COLO829 (cell line): ENCODE results near the gene SDK2.
"Not testable (repeated sequence)": the region's sequence is repeated elsewhere in the genome, so short reads cannot be mapped to it uniquely, and the experiment has no call there.

Experiments used
- DNase-seq: peaks from one replicate; pipeline ENCODE4 v3.0.0; 2012; ENCODE audit warnings: low spot score

SDK2 gene

DNA sequence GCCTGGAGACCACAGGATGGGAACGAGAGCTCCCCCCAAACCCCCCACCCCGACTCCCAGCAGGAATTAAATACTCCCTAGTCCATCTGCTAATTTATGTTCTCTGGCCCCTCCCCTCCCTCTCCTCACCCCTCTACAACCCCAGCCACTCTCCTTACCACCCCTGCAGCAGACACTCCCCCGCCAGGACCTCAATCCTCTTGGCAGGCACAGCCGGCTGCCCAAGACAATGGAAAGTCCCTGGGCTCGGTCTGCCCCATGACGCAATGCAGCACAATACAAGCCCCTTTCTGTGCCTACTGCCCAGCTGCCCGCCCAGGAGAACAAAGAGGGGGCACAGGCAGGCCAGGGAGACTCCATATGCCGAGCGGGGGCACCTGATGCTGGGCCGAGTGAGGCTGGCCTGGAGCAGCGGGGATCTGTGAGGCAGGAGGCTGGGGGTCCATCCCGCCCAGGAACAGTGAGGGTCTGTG is 302.2 kb downstream of the SDK2 start:
- peak; percentile 62 for DNase-seq

DNA sequence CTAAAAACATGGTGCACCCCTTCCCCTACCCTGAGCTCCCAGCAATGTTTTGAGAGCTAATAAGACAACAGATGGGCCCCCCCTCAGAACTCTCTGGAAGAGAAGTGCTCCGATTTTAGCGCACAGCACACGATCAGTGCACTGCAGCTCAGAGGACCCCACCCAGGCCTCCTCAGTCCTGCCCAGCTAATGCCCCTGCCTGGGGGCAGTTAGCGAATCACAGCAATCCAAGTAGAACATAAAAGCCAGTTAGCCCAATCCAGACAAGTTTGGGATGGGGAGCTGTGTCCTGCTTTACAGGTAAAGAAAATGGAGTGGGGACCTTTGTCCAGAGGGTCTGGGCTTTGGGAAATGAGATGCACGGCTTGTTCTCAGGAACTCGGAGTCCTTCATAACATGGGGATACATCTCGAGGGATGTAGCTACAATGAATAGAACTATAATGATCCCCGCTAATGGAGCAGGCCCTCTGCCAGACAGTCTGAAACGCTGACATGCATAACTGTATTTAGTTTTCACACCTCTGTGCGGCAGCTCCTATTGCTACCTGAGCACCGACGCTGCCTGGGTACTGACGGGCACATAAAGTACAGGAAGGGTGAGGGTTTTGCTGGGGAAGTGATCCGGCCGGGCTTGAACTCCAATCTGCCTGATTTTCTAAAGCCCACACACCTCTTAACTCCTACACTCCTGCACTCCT is 302.7 kb downstream of the SDK2 start:
- DNase-seq = no peak

DNA sequence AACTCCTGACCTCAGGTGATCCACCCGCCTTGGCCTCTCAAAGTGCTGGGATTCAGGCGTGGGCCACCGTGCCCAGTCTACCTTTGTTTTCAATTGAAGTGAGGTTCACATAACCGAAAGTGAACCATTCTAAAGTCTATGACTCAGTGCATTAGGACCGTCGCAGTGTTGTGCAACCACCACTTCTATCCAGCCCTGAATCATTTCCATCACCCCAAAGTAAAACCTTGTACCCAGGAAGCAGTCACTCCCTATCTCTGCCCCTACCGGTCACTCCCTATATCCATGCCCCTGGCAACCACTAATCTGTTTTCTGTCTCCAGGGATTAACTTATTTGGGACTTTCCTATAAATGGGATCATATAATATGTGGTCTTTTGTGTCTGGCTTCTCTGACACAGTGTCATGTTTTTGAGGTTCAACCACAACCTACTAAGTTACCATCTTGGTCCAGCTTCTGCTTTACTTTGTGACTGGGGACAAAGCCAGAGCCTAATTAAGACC is 304.1 kb downstream of the SDK2 start:
- DNase-seq = no peak

DNA sequence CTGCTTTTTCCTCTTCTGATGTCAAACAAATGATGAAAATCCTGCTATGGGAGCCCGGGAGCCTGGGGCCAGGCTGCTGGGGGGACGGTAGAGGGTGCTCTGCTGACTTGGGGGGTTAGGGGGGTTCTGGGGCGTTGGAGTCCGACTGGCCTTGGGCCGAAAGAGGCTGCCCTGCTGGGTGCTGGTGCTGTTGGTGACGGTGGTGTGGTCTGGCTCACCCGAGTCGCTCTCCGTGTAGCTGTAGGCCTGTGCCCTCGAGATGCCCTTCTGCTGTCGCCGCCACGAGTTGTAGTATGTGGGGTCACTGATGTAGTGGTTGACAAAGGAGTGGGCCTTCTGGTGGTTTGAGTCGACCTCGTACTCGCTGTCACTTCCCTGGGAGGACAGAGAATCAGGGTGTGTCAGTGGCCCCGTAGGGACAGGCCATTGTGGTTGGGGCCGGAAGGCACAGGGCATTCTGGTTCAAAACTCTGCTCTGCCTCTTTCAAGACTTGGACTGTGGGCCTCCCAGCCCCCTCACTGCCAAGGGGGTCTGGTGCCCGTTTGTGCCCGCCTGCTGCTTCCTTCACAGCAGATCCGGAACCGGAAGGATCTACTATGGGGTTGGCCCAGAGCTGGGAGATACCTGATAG is 305.6 kb downstream of the SDK2 start:
- DNase-seq = no peak

DNA sequence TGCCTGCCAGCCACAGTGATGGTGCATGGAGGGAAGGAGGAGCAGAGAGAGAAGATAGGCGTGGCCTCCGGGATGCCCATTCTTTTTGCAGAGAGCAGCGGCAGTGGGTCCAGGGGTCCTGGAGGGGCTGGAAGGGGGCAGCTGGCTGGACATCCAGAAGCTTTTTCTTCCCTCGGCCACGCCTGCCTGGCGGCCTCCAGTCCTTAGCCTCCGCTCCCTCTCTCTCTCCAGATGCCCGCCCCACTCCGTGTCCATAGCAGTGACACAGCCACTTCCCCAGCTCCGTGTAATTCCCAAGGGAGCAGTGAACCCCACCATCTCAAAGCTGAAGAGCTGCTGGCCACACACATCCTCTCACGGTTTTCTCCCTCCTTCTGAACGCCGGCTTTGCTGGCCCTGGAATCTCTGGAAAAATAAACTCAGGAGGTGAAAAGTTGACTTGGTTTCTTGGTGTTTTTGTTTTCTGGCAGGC is 306.2 kb downstream of the SDK2 start:
- no peak for DNase-seq

DNA sequence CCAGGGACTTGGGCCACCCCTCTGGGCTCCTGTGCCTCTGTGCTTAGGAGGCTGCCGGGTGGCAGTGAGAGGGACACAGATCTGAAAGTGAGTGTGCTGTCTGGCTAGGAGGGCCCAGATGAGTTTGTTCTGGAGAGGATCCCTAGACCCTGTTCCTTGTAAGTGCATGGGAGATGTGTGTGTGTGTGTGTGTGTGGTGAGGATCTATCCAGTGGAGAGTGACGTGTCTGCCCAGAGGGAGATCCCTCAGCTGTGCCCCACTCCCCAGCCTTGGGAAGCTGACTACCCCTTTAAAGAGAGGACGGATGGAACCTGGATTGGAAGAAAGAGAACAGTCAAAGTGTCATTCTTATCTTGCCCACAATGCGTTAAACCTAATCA is 306.9 kb downstream of the SDK2 start:
- DNase-seq = no peak

DNA sequence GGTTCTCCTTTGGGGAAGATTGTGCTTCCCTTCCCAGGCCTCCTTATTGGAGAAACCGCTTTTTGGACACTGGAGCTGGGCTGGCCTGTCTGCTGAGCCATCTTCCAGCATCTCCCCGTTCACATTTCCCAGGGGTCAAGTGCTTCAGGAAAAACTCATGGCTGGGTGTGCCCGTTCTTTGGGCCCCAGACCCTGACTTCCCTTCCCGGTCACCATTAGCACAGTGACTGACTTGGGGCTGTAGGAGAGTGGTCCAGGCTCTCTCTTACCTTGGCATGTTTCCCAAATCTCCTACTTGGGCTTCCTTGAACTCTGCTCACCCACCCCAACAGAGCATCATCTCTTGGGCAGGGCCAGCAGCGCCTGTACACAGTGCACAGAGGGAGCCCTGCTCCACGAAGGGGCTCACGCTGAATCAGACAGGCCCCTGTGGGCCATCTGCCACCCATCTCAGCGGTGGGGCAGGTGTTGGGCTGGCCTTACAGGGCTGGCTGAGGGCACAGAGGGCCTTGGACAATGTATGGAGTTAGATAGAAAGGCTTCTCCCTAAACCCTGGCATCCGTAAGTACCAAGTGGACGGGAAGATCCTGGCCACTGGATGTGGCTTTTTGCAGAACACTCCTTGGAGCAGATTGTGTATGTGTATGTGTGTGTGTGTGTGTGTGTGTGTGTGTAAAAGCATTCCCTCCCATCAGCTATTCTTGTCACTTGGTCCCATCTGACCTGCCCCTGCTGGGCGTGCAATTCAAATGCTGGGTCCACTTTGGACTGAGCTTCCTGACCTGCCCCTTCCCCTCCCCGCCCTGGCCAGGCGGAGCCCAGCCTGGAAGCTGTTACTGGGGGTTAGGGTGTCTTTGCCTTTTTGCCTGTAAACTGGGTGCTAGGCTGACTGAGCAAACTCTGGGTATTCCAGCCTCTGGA is 307.6 kb downstream of the SDK2 start:
- DNase-seq = no peak

DNA sequence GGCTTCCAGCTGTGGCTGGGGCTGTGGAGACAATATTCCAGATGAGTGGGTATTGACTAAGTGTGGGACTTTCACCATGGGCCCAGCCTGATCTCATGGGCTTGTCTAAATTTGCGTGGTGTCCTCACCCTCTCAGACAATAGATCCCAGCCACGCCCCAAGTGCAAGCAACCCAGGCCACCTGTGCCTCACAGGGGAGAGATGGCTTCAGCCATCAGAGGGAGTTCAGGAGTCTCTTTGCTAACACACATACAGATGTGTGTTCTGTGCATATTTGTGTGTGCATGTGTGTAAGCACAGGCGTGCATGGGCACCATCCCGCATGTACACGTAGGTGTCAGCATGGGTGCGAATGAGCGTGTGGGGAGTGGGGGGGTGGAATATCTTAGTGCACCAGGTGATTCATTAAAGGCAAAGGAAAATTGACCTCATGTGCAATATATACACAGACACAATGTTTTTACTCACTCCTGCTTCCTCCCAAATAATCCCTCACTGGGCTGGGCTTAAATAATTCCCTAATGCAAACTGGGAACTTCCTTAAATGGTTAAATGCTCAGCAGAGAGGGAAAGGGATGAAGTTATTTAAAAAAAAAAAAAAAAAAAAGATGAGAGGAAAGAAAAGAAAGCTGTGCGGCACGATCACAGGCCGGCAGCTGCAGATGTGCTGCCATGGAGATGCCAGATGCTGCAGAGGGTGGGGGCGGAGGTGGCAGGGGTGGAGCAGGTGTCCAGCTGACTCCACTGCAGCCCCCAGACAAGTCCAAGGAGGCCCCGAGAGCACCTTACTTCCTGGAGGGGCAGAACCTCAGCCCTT is 308.4 kb downstream of the SDK2 start:
- DNase-seq = no peak

DNA sequence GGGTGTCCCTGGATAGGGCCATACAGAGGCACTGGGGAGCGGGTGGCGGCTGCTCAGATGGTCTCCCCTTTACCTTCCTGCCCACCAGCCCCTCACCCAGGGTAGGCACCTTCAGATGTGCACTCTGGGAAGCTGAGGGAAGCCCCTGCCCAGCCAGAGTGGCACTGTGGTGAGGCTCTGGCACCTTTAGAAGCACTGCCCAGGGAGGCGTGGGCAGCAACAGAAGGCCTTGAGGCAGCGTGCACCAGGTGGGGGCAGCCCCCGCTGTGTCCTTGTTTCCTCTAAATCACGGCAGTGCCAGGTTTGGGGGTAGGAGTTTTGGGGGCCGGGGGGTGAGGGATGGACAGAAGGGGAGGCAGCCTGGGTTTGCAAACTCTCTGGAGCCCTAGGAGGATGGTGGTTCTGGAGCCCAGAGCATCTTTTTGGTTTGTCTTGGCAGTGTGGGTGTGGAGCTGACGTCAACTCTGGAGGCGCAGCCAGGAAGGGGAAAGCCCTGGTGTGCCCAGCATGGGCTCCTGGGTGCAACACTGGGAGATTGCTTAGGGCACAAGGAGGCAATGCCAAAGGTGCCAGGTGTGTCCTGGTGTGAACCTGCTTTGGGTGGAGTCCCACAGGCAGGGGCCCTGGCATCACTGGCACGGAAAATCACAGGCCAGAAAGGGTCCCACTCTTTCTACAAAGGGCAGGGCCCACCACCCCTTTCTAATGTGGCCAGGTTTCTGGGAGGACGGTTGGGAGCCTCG is 309.3 kb downstream of the SDK2 start:
- DNase-seq = no peak

DNA sequence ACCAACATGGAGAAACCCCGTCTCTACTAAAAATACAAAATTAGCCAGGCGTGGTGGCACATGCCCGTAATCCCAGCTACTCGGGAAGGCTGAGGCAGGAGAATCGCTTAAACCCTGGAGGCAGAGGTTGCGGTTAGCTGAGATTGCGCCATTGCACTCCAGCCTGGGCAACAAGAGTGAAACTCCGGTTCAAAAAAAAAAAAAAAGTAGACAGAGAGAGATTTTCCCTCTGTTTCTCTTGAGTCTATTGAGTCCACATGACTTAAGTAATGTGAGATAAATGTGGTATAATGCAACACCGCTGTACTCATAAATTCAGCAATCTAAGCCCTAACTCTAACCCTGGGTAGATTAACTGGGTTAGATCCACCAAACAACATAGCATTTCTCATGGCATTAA is 310.8 kb downstream of the SDK2 start:
- DNase-seq = not testable (repeated sequence)

DNA sequence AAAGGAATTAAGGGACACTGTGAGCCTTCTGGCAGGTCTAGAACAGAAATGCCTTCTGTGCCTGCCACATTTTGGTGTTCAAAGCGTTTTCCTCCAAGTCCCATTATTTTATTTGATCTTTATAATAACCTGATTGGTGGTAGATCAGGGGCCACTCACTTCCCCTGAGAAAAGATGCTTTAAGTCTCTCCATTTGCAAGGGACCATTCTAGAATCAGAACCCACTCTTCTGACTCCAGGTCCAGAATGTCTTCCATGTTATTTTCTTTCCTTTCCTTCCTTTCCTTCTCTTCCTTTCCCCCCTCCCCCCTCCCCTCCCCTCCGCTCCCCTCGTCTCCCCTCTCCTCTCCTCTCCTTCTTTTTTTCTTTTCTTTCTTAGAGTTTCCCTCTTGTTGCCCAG is 313.2 kb downstream of the SDK2 start:
- no peak for DNase-seq

DNA sequence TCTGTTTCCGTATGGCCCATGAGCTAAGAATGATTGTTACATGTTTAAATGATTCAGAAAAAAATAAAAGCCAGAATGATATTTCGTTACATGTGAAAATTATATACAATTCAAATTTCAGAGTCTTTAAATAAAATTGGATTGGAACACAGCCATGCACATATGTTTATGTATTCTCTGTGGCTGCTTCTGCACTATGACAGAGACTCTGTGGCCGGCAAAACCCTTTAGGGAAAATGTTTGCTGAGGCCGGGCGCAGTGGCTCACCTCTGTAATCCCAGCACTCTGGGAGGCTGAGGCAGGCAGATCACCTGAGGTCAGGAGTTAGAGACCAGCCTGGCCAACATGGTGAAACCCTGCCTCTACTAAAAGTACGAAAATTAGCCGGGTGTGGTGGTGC is 316.6 kb downstream of the SDK2 start:
- no peak for DNase-seq

DNA sequence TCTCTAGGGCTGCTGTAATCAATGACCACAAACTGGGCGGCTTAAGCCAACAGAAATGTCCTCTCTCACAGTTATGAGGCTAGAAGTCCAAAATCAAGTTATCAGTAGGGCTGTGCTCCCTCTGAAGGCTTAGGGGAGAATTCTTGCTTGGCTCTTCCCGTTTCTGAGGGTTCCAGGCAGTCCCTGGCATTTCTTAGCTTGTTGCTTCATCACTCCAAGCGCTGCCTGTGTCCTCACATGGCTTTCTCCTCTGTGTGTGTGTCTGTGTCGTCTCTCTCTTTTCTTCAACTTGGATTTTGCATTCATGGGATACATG is 318.8 kb downstream of the SDK2 start:
- no peak for DNase-seq

DNA sequence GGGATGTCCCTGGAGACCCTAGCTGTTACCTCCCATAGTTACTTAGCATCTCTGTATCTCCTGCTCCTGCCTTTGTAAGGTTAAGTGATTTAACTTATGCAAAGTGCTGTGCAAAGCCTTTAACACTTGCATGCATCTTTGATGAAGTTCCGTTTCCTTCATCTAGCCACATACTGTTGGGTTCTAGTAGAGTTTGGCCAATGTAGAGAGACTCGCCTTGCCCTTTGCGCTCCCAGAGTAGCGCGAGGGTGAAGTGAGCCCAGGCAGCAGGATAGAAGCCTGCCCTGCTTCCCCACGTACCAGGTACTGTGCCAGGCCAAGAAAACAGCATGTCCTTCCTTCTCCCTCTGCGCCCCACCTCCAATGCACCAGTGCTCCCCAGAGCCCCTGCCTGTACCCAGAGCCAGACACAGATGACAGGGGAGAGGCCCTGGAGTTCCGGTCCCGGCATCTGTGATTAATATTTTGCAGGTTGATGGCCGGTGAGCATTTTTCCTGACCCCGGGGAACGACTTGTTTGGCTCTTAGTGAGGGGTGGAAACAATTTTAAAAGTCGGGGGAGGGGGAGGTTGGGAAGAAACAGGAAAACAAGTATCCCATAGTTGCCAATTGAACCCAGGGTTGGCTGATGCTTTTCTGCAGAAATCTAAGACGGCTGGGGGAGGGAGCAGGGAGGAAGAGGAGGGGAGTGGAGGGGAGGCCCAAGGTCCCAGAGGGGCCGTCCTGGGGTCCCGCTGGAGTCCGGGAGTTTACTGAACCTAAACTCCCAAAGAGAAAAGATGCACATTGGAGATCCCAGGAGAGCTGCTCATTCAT is 319.3 kb downstream of the SDK2 start:
- DNase-seq = no peak

DNA sequence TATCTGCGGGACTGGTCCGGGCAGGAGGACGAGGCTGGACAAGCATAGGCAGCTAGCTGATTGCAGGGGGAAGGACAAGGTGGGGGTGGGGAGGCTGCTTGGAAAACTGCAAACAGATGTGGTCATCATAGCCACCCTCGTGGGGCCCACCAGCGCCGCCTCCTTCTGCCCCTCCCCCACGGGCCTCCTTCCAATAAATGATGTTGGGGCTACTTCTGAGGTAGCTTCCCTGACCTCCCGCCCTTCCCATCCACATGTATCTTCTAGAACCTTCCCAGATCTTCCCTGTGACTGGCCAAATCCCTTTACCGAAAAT is 320.1 kb downstream of the SDK2 start:
- no peak for DNase-seq

DNA sequence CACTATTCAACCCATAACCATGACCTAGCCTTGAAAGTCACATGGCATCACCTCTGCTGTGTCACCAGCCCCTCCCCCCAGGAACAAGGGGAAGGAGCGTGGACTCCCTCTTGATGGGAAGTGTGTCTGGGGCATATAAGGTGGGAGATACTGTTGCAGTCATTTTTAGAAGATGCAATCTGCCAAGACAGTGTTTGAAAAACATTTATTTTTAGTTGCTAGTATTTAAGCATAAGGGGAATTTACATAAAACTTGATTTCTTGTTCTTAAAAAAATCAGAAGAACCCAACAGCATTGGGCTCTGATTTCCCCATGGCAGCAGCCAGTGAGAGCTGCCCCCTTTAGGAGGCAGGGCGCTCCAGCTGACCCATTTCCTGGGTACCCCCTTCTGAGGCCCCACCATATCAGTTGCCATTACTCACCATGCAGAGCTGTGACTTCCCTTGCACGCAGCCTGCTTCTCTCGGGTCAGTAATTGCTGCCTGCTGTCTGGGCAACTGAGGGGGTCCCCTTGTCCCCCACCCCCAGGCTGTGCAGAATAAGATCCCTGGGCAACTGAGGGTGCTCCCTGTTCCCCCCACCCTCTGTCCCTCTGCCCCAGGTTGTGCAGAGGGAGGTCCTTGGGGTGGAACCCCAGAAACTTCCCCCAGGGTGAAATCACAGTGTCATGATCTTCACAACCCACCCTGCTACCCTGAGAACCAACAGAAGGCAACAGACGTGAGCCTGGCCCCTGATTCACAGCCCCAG is 320.7 kb downstream of the SDK2 start:
- DNase-seq = no peak

DNA sequence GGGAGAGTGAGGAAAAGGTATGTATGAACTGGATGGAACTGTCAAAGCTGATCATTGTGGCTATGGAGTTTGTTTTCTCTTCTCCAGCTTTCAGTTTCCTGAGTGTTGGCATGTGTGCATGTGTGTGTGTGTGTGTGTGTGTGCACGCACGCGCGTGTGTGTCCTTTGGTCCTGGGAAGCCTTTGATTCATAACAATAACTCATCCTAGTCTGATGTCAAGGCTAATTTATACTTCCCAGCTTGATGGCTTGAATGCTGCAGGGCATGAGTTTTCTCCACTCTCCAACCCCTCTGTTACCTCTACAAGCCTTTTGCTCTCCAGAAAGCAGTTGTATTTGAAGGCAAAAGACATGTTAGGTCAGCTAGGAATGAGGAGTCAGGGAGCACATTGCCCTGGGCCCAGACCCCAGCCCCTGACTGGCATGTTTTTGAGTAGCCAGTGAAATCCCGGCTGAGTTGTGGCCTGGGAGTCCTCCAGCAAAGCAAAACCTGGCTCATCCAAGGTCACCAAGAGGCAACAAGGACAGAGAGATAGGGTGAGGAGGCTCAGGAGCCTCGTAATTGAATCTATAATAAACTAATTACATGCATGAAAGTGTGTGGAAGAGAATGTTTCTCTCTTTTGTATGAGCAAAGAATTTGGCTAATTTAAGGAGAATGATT is 323.5 kb downstream of the SDK2 start:
- no peak for DNase-seq

DNA sequence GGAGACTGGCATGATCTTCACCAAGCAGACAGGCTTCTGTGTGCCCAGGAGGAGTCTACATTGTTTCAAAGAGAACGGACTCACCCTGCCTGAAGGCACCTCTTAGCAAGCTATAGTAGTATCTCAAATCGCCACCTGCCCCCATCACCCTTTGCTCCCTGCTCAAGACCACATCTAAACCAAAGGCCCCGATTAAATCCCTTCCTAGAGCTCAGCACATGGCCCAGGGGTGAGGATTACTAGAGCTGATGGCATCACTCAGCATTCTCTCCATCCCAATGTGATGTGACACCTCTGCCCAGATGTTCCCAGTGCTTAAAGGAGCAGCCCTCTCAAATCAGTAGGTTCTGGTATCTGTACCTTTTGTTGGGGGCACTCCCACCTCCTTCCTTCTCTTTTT is 324.5 kb downstream of the SDK2 start:
- no peak for DNase-seq

DNA sequence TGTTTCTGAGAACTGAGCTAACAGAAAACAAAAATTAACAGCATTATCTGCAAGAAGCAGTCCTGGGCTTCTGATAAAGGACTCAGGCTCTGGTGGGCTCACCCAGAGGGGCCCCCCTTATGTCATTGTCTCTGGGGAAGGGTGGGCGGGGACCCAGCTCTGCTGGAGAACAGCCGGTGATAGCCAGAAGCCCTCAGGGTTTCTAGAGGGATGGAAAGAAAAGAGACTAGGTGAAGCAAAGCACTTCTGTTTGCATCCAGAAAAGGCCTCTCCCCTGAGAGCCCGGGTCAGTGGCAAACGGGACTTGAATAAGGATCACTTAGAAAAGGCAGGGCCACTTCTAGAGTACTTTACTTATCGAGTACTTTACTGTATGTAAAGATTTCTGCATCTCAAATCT is 325.4 kb downstream of the SDK2 start:
- DNase-seq = no peak
